ENCODE results near the gene RHEX.

GRCh38 chr1:206005234-206005633, 47.7 kb upstream of the RHEX start:
- TF ChIP-seq CTCF (IDR thresholded peaks at IDR 0.05) (no peak), POLR2A (IDR thresholded peaks at IDR 0.05) (no peak), POLR2AphosphoS5 (IDR thresholded peaks at IDR 0.05) (no peak)

Data from upper lobe of left lung (tissue), 4 donors.